PC-3 (cell line): ENCODE measurements around the gene ERBB2. TPM values are rescaled to one million over a fixed set of nuclear protein-coding genes. Genes with fewer than 3 reads are reported as not detected.

ENCODE experiments used
- ATAC-seq: fragments of 200-7000 bp; cut with Tn5 transposase; 2 replicates; pipeline ENCODE4 v1.9.1; 2020; ENCODE audit warnings: mild to moderate bottlenecking, moderate library complexity
- BruUV-seq: library from RNA; stranded (reverse); fragments of 400-500 nt; replicated peaks from 2 replicates; lab custom pipeline; 2021; lab: Mats Ljungman, UMichigan
- CTCF ChIA-PET: fragments of 300-600 bp; sonication (Branson Sonifier 250); formaldehyde crosslinking; loops from one replicate; lab custom pipeline; 2022; ENCODE audit warnings: antibody characterized with exemption; lab: Charles Lee
- POLR2A ChIA-PET: fragments of 300-600 bp; sonication (Branson Sonifier 250); formaldehyde crosslinking; loops from one replicate; lab custom pipeline; 2022; ENCODE audit warnings: antibody characterized with exemption; ENCODE audit not compliant: unreplicated experiment; lab: Charles Lee
- DNase-seq: peaks from one replicate; pipeline ENCODE4 v3.0.0-alpha.2; 2015
- H2AFZ ChIP-seq: fragments of 300-600 bp; sonication (generic); 2 replicates; pipeline ENCODE4 v1.6.0; 2016; ENCODE audit warnings: antibody characterized with exemption, low read length
- H3F3A ChIP-seq: fragments of 300-600 bp; sonication (generic); one replicate; pipeline ENCODE4 v1.6.0; 2017; ENCODE audit warnings: antibody characterized with exemption, low read length, control low read depth, mild to moderate bottlenecking; ENCODE audit not compliant: unreplicated experiment
- H3K27ac ChIP-seq: fragments of 300-600 bp; sonication (generic); 2 replicates; pipeline ENCODE4 v1.5.1; 2016; ENCODE audit warnings: mild to moderate bottlenecking, low read length
- H3K27me3 ChIP-seq: fragments of 300-600 bp; sonication (generic); 2 replicates; pipeline ENCODE4 v1.6.1; 2016; ENCODE audit warnings: low read length, mixed read lengths
- H3K36me3 ChIP-seq: fragments of 300-600 bp; sonication (generic); 2 replicates; pipeline ENCODE4 v1.6.1; 2016; ENCODE audit warnings: low read depth, mixed run types, low read length, mixed read lengths
- H3K4me1 ChIP-seq: fragments of 300-600 bp; sonication (generic); 2 replicates; pipeline ENCODE4 v1.5.1; 2016; ENCODE audit warnings: low read length; ENCODE audit not compliant: insufficient read depth
- H3K4me2 ChIP-seq: fragments of 300-600 bp; sonication (generic); 2 replicates; pipeline ENCODE4 v1.6.0; 2016; ENCODE audit warnings: low read length
- H3K4me3 ChIP-seq: fragments of 300-600 bp; sonication (generic); 2 replicates; pipeline ENCODE4 v1.5.1; 2016; ENCODE audit warnings: mild to moderate bottlenecking, low read length, mixed read lengths
- H3K79me2 ChIP-seq: fragments of 300-600 bp; sonication (generic); 2 replicates; pipeline ENCODE4 v1.6.1; 2017; ENCODE audit warnings: low read length, mixed read lengths
- H3K9ac ChIP-seq: fragments of 300-600 bp; sonication (generic); 2 replicates; pipeline ENCODE4 v1.6.0; 2016; ENCODE audit warnings: mild to moderate bottlenecking, low read length
- H3K9me2 ChIP-seq: fragments of 300-600 bp; sonication (generic); replicated peaks from 2 replicates; pipeline ENCODE4 v1.6.1; 2016; ENCODE audit warnings: mixed run types, low read length, mixed read lengths
- H3K9me3 ChIP-seq: fragments of 300-600 bp; sonication (generic); 2 replicates; pipeline ENCODE4 v1.6.1; 2016; ENCODE audit warnings: low read length, mixed read lengths
- H4K20me1 ChIP-seq: fragments of 300-600 bp; sonication (generic); 2 replicates; pipeline ENCODE4 v1.6.1; 2016; ENCODE audit warnings: low read length, mixed read lengths
- CTCF ChIP-seq: fragments of 300-600 bp; sonication (generic); conservative IDR thresholded peaks from 2 replicates; pipeline ENCODE4 v1.5.1; 2017; ENCODE audit warnings: antibody characterized with exemption, low read depth, mild to moderate bottlenecking, low read length
- EZH2 ChIP-seq: fragments of 300-600 bp; sonication (generic); IDR thresholded peaks from one replicate; pipeline ENCODE4 v1.6.1; 2017; ENCODE audit warnings: antibody characterized with exemption, mild to moderate bottlenecking, low read length; ENCODE audit not compliant: unreplicated experiment
- EZH2phosphoT487 ChIP-seq: fragments of 300-600 bp; sonication (generic); IDR thresholded peaks from 2 replicates; pipeline ENCODE4 v1.6.1; 2018; ENCODE audit warnings: mild to moderate bottlenecking, antibody characterized with exemption, low read length, borderline replicate concordance
- intact Hi-C: fragments of 100-400 bp; cut with micrococcal nuclease; formaldehyde crosslinking; loops from 2 replicates; pipeline ENCODE4 v1.9.0; 2023
- total RNA-seq: library from RNA; depleted of rRNA; stranded (reverse); fragments of >200 nt; gene quantifications from 2 replicates; pipeline ENCODE4 v1.2.3, GENCODE V29; 2014

ERBB2 gene
- total RNA-seq, 1 experiment from 2014 or later = 36.2 TPM

- intact Hi-C loops = no loop called here
- H3K9me3 ChIP-seq = no peaks in the 10 kb centered on the region
- no peaks in the 10 kb centered on the region for H3K9me2 ChIP-seq
- peaks cover 4% of the 10 kb centered on the region; the same call in 1 of the 2 replicates for H3K4me1 ChIP-seq
- H3K4me3 ChIP-seq = peak overlapping the region; percentile 79
- no peaks in the 10 kb centered on the region for H3F3A ChIP-seq
- H4K20me1 ChIP-seq = no peaks in the 10 kb centered on the region
- no peaks in the 10 kb centered on the region for H3K27me3 ChIP-seq
- DNase-seq (no peak), ATAC-seq (no peak)
- POLR2A ChIA-PET = interaction anchor here (0.6 kb wide), 1 partner anchor 943 kb away, joined by 12 read pairs; no protein-coding TSS in a partner anchor
- H3K36me3 ChIP-seq = no peaks in the 10 kb centered on the region
- no TSS peak for BruUV-seq
- 0 out of 2 replicates have a peak overlapping the region, but pooled peaks have one; percentile 70 for H3K9ac ChIP-seq
- H3K79me2 ChIP-seq = 0 out of 2 replicates have a peak, but pooled peaks cover 7% of the 10 kb centered on the region
- CTCF ChIA-PET = interaction anchor here (0.6 kb wide), 2 partner anchors 10 to 61 kb away, joined by 3 to 4 read pairs; no protein-coding TSS in a partner anchor
- no peak for TF ChIP-seq EZH2
- no peak for TF ChIP-seq EZH2phosphoT487
- no peak for TF ChIP-seq CTCF
- H2AFZ ChIP-seq = no peak overlapping the region
- no peak overlapping the region for H3K27ac ChIP-seq
- peak overlapping the region; percentile 96 for H3K4me2 ChIP-seq
Observed at GRCh38 chr17:39729280-39729851, 29.5 kb downstream of the ERBB2 start.

GRCh38 chr17:39730095-39730921 lies 30.4 kb downstream of the ERBB2 start, which contains the start of gene MIEN1:
Gene MIEN1, minus strand, starts transcription at chr17:39730532. Its CDS starts 37 bp downstream, at chr17:39730495.
- POLR2A ChIA-PET = interaction anchor here (0.6 kb wide), 1 partner anchor 944 kb away, joined by 12 read pairs; no protein-coding TSS in a partner anchor
- peak within 1 kb of the TSS; percentile 38 for H3K27ac ChIP-seq
- TF ChIP-seq CTCF = peak; percentile 65
- TF ChIP-seq EZH2phosphoT487 = no peak
- H3F3A ChIP-seq = no peaks in the 10 kb centered on the region
- H2AFZ ChIP-seq = peak within 1 kb of the TSS; percentile 72
- no peaks in the 10 kb centered on the region for H3K9me3 ChIP-seq
- DNase-seq = peak; percentile 79
- H3K4me1 ChIP-seq = peaks cover 4% of the 10 kb centered on the region; the same call in 1 of the 2 replicates
- BruUV-seq = TSS peak; percentile 82
- CTCF ChIA-PET = interaction anchor here (0.6 to 1.0 kb wide), 3 partner anchors 9 to 109 kb away, joined by 3 to 4 read pairs (median 3); no protein-coding TSS in a partner anchor
- ATAC-seq = peak; percentile 84
- H3K36me3 ChIP-seq = no peaks in the 10 kb centered on the region
- no peaks in the 10 kb centered on the region for H3K9me2 ChIP-seq
- peak within 1 kb of the TSS; percentile 79 for H3K4me3 ChIP-seq
- H3K4me2 ChIP-seq = peak within 1 kb of the TSS; percentile 96
- 0 out of 2 replicates have a peak, but pooled peaks cover 7% of the 10 kb centered on the region for H3K79me2 ChIP-seq
- intact Hi-C loops = loop anchor here (2.0 kb wide), 1 partner anchor 24 kb away; no protein-coding TSS in a partner anchor
- H3K9ac ChIP-seq = peak within 1 kb of the TSS; percentile 70
- H3K27me3 ChIP-seq = no peaks in the 10 kb centered on the region
- H4K20me1 ChIP-seq = no peaks in the 10 kb centered on the region
